Tibial artery (tissue), 4 donors: Measurements from ENCODE around the gene ARHGAP15.
A peak's percentile ranks its signal among the peaks of the same experiment; 100 is the strongest.

Source experiments
- DNase-seq, 2 donors: peaks; one replicate each; pipeline ENCODE4 v3.0.0-alpha.2; 2019
- H3K27ac ChIP-seq, 2 donors: fragments of 200-600 bp; sonication (generic) in 1 of 2; 1 replicate in 1 of 2; 2 replicates in 1 of 2; pipeline ENCODE4 v1.5.1; 2018 to 2019; ENCODE audit warnings: mild to moderate bottlenecking in 1 of 2
- H3K27me3 ChIP-seq, 2 donors: fragments of 200-600 bp; sonication (generic) in 1 of 2; one replicate each; pipeline versions ENCODE4 v1.5.1 to v1.6.0; 2016 to 2019
- H3K36me3 ChIP-seq, 3 donors: fragments of 200-600 bp; sonication (generic) in 2 of 3; one replicate each; pipeline ENCODE4 v1.5.1; 2016 to 2019; ENCODE audit warnings: mild to moderate bottlenecking in 2 of 3
- H3K4me1 ChIP-seq, 4 donors: fragments of 200-600 bp; sonication (generic) in 2 of 4; 1 replicate in 3 of 4; 2 replicates in 1 of 4; pipeline ENCODE4 v1.5.1; 2016 to 2019
- H3K4me3 ChIP-seq, 2 donors: fragments of 200-600 bp; sonication (generic) in 1 of 2; 1 replicate in 1 of 2; 2 replicates in 1 of 2; pipeline ENCODE4 v1.5.1; 2018 to 2019; ENCODE audit warnings: mild to moderate bottlenecking in 2 of 2
- H3K9me3 ChIP-seq, 3 donors: fragments of 200-600 bp; sonication (generic) in 1 of 3; one replicate each; pipeline ENCODE4 v1.5.1; 2016 to 2019
- CTCF ChIP-seq, 2 experiments: fragments of 200-600 bp in 1 of 2; fragments of 450-650 bp in 1 of 2; IDR thresholded peaks; one replicate each; pipeline ENCODE4 v1.5.1; 2017 to 2019; ENCODE audit warnings: antibody characterized with exemption in 2 of 2, mild to moderate bottlenecking in 1 of 2, moderate library complexity in 1 of 2
- intact Hi-C: fragments of 100-400 bp; cut with DNase I; formaldehyde crosslinking; loops from one replicate; pipeline ENCODE4 v1.15.0; 2023; ENCODE audit warnings: low total_unique reads

Gene ARHGAP15

GRCh38 chr2:143696651-143697050, 567.4 kb downstream of the ARHGAP15 start:
- Histone ChIP-seq H3K9me3 (no peaks in the 10 kb centered on the region), H3K4me1 (peaks cover 0 to 18% (median 10%) of the 10 kb centered on the region in 4 donors), H3K4me3 (no peak overlapping the region), H3K27me3 (no peaks in the 10 kb centered on the region), H3K27ac (no peak overlapping the region), H3K36me3 (no peaks in the 10 kb centered on the region)
- no peak for TF ChIP-seq CTCF (IDR thresholded peaks at IDR 0.05)
- intact Hi-C loops = no loop called here
- DNase-seq = no peak

GRCh38 chr2:143697744-143698143, 568.5 kb downstream of the ARHGAP15 start:
- no peak for TF ChIP-seq CTCF (IDR thresholded peaks at IDR 0.05)
- no peaks in the 10 kb centered on the region for H3K9me3 ChIP-seq
- H3K4me1 ChIP-seq = peaks cover 0 to 20% (median 11%) of the 10 kb centered on the region in 4 donors

GRCh38 chr2:143698352-143698751, 569.1 kb downstream of the ARHGAP15 start:
- no peaks in the 10 kb centered on the region for H3K27me3 ChIP-seq

More at GRCh38 chr2:143697744-143698143, 568.5 kb downstream of the ARHGAP15 start:
- H3K4me3 ChIP-seq = no peak overlapping the region
- H3K36me3 ChIP-seq = no peaks in the 10 kb centered on the region
- DNase-seq = no peak
- no peaks in the 10 kb centered on the region for H3K27me3 ChIP-seq
- no peak overlapping the region for H3K27ac ChIP-seq
- intact Hi-C loops = no loop called here

GRCh38 chr2:143698888-143699570, 569.8 kb downstream of the ARHGAP15 start:
- no peaks in the 10 kb centered on the region for H3K36me3 ChIP-seq
- DNase-seq = no peak
- no peak for TF ChIP-seq CTCF (IDR thresholded peaks at IDR 0.05)
- intact Hi-C loops = no loop called here
- H3K4me1 ChIP-seq = peaks cover 0 to 20% (median 11%) of the 10 kb centered on the region in 4 donors
- no peaks in the 10 kb centered on the region for H3K9me3 ChIP-seq
- H3K4me3 ChIP-seq = no peak overlapping the region
- no peak overlapping the region for H3K27ac ChIP-seq
- no peaks in the 10 kb centered on the region for H3K27me3 ChIP-seq

More at GRCh38 chr2:143698352-143698751, 569.1 kb downstream of the ARHGAP15 start:
- no peak for DNase-seq
- H3K9me3 ChIP-seq = no peaks in the 10 kb centered on the region
- H3K4me1 ChIP-seq = peaks cover 0 to 20% (median 11%) of the 10 kb centered on the region in 4 donors
- intact Hi-C loops = no loop called here
- H3K36me3 ChIP-seq = no peaks in the 10 kb centered on the region
- no peak overlapping the region for H3K27ac ChIP-seq
- no peak overlapping the region for H3K4me3 ChIP-seq
- no peak for TF ChIP-seq CTCF (IDR thresholded peaks at IDR 0.05)

- Histone ChIP-seq H3K9me3 (no peaks in the 10 kb centered on the region), H3K36me3 (no peaks in the 10 kb centered on the region), H3K4me3 (no peak overlapping the region), H3K27ac (peak overlapping the region; percentile 0 to 31), H3K4me1 (peaks cover 0 to 27% (median 11%) of the 10 kb centered on the region in 4 donors), H3K27me3 (no peaks in the 10 kb centered on the region)
- intact Hi-C loops = no loop called here
- TF ChIP-seq CTCF (IDR thresholded peaks at IDR 0.05) = no peak
- no peak for DNase-seq
Measured at GRCh38 chr2:143700865-143701264, 571.6 kb downstream of the ARHGAP15 start.
